ENCODE results near the gene EXOG.

- TF ChIP-seq, protein P1, sequence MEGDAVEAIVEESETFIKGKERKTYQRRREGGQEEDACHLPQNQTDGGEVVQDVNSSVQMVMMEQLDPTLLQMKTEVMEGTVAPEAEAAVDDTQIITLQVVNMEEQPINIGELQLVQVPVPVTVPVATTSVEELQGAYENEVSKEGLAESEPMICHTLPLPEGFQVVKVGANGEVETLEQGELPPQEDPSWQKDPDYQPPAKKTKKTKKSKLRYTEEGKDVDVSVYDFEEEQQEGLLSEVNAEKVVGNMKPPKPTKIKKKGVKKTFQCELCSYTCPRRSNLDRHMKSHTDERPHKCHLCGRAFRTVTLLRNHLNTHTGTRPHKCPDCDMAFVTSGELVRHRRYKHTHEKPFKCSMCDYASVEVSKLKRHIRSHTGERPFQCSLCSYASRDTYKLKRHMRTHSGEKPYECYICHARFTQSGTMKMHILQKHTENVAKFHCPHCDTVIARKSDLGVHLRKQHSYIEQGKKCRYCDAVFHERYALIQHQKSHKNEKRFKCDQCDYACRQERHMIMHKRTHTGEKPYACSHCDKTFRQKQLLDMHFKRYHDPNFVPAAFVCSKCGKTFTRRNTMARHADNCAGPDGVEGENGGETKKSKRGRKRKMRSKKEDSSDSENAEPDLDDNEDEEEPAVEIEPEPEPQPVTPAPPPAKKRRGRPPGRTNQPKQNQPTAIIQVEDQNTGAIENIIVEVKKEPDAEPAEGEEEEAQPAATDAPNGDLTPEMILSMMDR (IDR thresholded peaks at IDR 0.05; ENCODE audit: low read length) = no peak
- TF ChIP-seq EZH2 (IDR thresholded peaks at IDR 0.05; ENCODE audit: borderline replicate concordance, low read length) = no peak
These were observed 52.9 kb downstream of the EXOG start for GRCh38 chr3:38549082-38549481.

All from OCI-LY1 (cell line).